D341Med (cell line): ENCODE data around the gene BRIX1.
"Not testable (repeated sequence)": the region's sequence is repeated elsewhere in the genome, so short reads cannot be mapped to it uniquely, and the experiment has no call there.

Source experiments
- DNase-seq: peaks from one replicate; pipeline ENCODE4 v3.0.0; 2012; ENCODE audit warnings: low spot score

The BRIX1 gene

GRCh38 chr5:34968258-34968657 lies 52.7 kb downstream of the BRIX1 start:
- DNase-seq: no peak

GRCh38 chr5:34970552-34970951 lies 55.0 kb downstream of the BRIX1 start:
- no peak for DNase-seq

- not testable (repeated sequence) for DNase-seq
Observed at GRCh38 chr5:34971655-34972054, 56.1 kb downstream of the BRIX1 start.
